Endothelial cell of umbilical vein (primary cell): ENCODE results near the gene HS6ST2. TPM values are rescaled to one million over a fixed set of nuclear protein-coding genes. Genes with fewer than 3 reads are reported as not detected.
A peak's percentile ranks its signal among the peaks of the same experiment; 100 is the strongest.

Source experiments
- BruUV-seq: library from RNA; stranded (reverse); fragments of 400-500 nt; replicated peaks from 2 replicates; lab custom pipeline; 2021; lab: Mats Ljungman, UMichigan
- CTCF ChIA-PET: fragments of 300-600, 350-600 bp; sonication (Branson Sonifier 250); formaldehyde crosslinking; loops from one replicate; lab custom pipeline; 2021; ENCODE audit warnings: antibody characterized with exemption, inconsistent platforms; lab: Charles Lee
- POLR2A ChIA-PET: fragments of 300-600, 350-600 bp; sonication (Branson Sonifier 250); formaldehyde crosslinking; loops from one replicate; lab custom pipeline; 2021; ENCODE audit warnings: antibody characterized with exemption, inconsistent platforms; lab: Charles Lee
- DNase-seq: peaks from one replicate; pipeline ENCODE4 v3.0.0-alpha.2; 2011; ENCODE audit warnings: low read depth, low spot score
- FAIRE-seq: peaks from 2 replicates; lab custom pipeline; 2011; peaks lifted over from hg19 to GRCh38; lab: Jason Lieb, UNC
- H2AFZ ChIP-seq: 2 replicates; pipeline ENCODE4 v1.6.0; 2012; ENCODE audit warnings: low read depth, low read length, control low read depth, inconsistent platforms
- H3K27ac ChIP-seq: 2 replicates; pipeline ENCODE4 v1.5.1; 2011; ENCODE audit warnings: low read depth, mild to moderate bottlenecking, control low read depth, low read length, moderate library complexity; ENCODE audit not compliant: insufficient read depth
- H3K27me3 ChIP-seq, 2 experiments: 2 replicates each; pipeline versions ENCODE4 v1.6.0 to v1.6.1; 2011; ENCODE audit warnings: low read length in 2 of 2, mixed read lengths in 1 of 2; ENCODE audit not compliant: control insufficient read depth in 2 of 2, insufficient read depth in 2 of 2
- H3K36me3 ChIP-seq, 2 experiments: 2 replicates in 1 of 2; 3 replicates in 1 of 2; pipeline ENCODE4 v1.5.1; 2011; ENCODE audit warnings: low read length in 2 of 2, mild to moderate bottlenecking in 1 of 2, moderate library complexity in 1 of 2; ENCODE audit not compliant: control insufficient read depth in 2 of 2, insufficient read depth in 2 of 2; ENCODE audit errors: extremely low read depth in 1 of 2
- H3K4me1 ChIP-seq: 3 replicates; pipeline ENCODE4 v1.5.1; 2011; ENCODE audit warnings: mild to moderate bottlenecking, low read length; ENCODE audit not compliant: control insufficient read depth, insufficient read depth; ENCODE audit errors: extremely low read depth
- H3K4me2 ChIP-seq: 2 replicates; pipeline ENCODE4 v1.6.1; 2011; ENCODE audit warnings: low read length, control low read depth, mixed read lengths; ENCODE audit not compliant: insufficient read depth
- H3K4me3 ChIP-seq, 3 experiments: fragments of 200-600 bp in 1 of 3; sonication (generic), shearing (Covaris generic) in 1 of 3; replicated peaks in 1 of 3; 2 replicates each; pipeline ENCODE4 v1.5.1; 2011 to 2016; ENCODE audit warnings: control low read depth in 3 of 3, low read length in 3 of 3, mild to moderate bottlenecking in 2 of 3, inconsistent platforms in 1 of 3, low read depth in 1 of 3, moderate library complexity in 1 of 3; ENCODE audit not compliant: insufficient read depth in 1 of 3
- H3K79me2 ChIP-seq: 2 replicates; pipeline ENCODE4 v1.6.0; 2012; ENCODE audit warnings: low read length, inconsistent platforms; ENCODE audit not compliant: control insufficient read depth, insufficient read depth
- H3K9ac ChIP-seq: replicated peaks from 2 replicates; pipeline ENCODE3; 2011; ENCODE audit warnings: low read length, control low read depth; ENCODE audit not compliant: insufficient read depth; ENCODE audit errors: extremely low read depth
- H3K9me1 ChIP-seq: replicated peaks from 3 replicates; pipeline ENCODE4 v1.6.0; 2011; ENCODE audit warnings: mild to moderate bottlenecking, low read length; ENCODE audit not compliant: control insufficient read depth, insufficient read depth; ENCODE audit errors: extremely low read depth
- H3K9me3 ChIP-seq: replicated peaks from 2 replicates; pipeline ENCODE4 v1.5.1; 2012; ENCODE audit warnings: low read length, inconsistent platforms; ENCODE audit not compliant: control insufficient read depth, insufficient read depth
- H4K20me1 ChIP-seq: replicated peaks from 2 replicates; pipeline ENCODE3; 2011; ENCODE audit warnings: mild to moderate bottlenecking, low read length; ENCODE audit not compliant: control insufficient read depth, insufficient read depth; ENCODE audit errors: extremely low read depth
- CTCF ChIP-seq, 2 donors: IDR thresholded peaks; 1 replicate in 1 of 2; 2 replicates in 1 of 2; pipeline ENCODE4 v1.5.1; 2011; ENCODE audit warnings: low read length in 2 of 2, mild to moderate bottlenecking in 2 of 2, moderate library complexity in 2 of 2, control low read depth in 1 of 2, inconsistent platforms in 1 of 2, low read depth in 1 of 2; ENCODE audit not compliant: insufficient read depth in 1 of 2; ENCODE audit errors: extremely low read depth in 1 of 2
- EZH2 ChIP-seq: IDR thresholded peaks from 2 replicates; pipeline ENCODE4 v1.6.1; 2012; ENCODE audit warnings: borderline replicate concordance, low read depth, mild to moderate bottlenecking, moderate library complexity, low read length, inconsistent platforms; ENCODE audit not compliant: severe bottlenecking
- FOS ChIP-seq: IDR thresholded peaks from 2 replicates; pipeline ENCODE4 v1.6.1; 2011; ENCODE audit warnings: mild to moderate bottlenecking, low read length, moderate library complexity, borderline replicate concordance; ENCODE audit not compliant: insufficient read depth
- GATA2 ChIP-seq: IDR thresholded peaks from 2 replicates; pipeline ENCODE4 v1.7.0; 2011; ENCODE audit warnings: low read depth, mild to moderate bottlenecking, moderate library complexity, mixed read lengths, low read length; ENCODE audit not compliant: insufficient read length, insufficient read depth
- MAX ChIP-seq: IDR thresholded peaks from 2 replicates; pipeline ENCODE4 v1.6.1; 2011; ENCODE audit not compliant: insufficient read depth, insufficient read length
- MYC ChIP-seq: IDR thresholded peaks from one replicate; pipeline ENCODE4 v1.6.1; 2011; ENCODE audit warnings: mild to moderate bottlenecking, low read depth, low read length
- POLR2AphosphoS5 ChIP-seq: IDR thresholded peaks from 2 replicates; pipeline ENCODE4 v1.6.1; 2012; ENCODE audit warnings: low read depth, mild to moderate bottlenecking, control low read depth, low read length, moderate library complexity; ENCODE audit not compliant: insufficient read depth
- dilution Hi-C: fragments of 300-500 bp; cut with MboI; formaldehyde crosslinking; loops from one replicate; pipeline ENCODE4 v1.15.0; 2019; ENCODE audit warnings: low sequenced_read_pairs; ENCODE audit not compliant: extremely low pct_ligation_motif_present
- intact Hi-C: fragments of 100-400 bp; cut with micrococcal nuclease; formaldehyde crosslinking; loops from one replicate; pipeline ENCODE4 v1.10.0; 2022
- polyA plus RNA-seq, 4 experiments: library from polyadenylated mRNA; depleted of rRNA in 3 of 4; stranded (reverse) in 3 of 4; unstranded in 1 of 4; fragments of >200 nt; gene quantifications; 2 replicates each; pipeline versions ENCODE4 v1.2.1 to v1.2.3, GENCODE V29; 2011 to 2012; ENCODE audit warnings: missing spikeins in 1 of 4
- total RNA-seq: library from RNA; stranded (reverse); gene quantifications from 2 replicates; pipeline ENCODE4 v1.2.3, GENCODE V29; 2021

Gene HS6ST2
- total and polyA plus RNA-seq, 2 donors (not counting 3 experiments of a cell fraction or from before 2014, with no cell fraction given), result 0.49 to 0.84 TPM

- FAIRE-seq, result no peak
Measured at GRCh38 chrX:132652871-132653270, 305.6 kb downstream of the HS6ST2 start.

GRCh38 chrX:132651421-132652086, 306.9 kb downstream of the HS6ST2 start:
- CTCF ChIA-PET, result no interaction called here
- Histone ChIP-seq H3K27me3 (no peaks in the 10 kb centered on the region), H3K79me2 (no peaks in the 10 kb centered on the region), H3K9ac (no peak overlapping the region), H3K9me1 (no peaks in the 10 kb centered on the region), H3K4me3 (no peak overlapping the region), H3K4me1 (no peaks in the 10 kb centered on the region), H4K20me1 (no peaks in the 10 kb centered on the region), H3K27ac (no peak overlapping the region), H3K4me2 (no peak overlapping the region), H3K36me3 (no peaks in the 10 kb centered on the region), H2AFZ (no peak overlapping the region), H3K9me3 (no peaks in the 10 kb centered on the region)
- TF ChIP-seq CTCF (IDR thresholded peaks at IDR 0.05; ENCODE audit: extremely low read depth in 1 of 2, insufficient read depth in 1 of 2, low read depth in 1 of 2, low read length in 2 of 2) (peak in 1 of 2 donors; percentile 6), FOS (no peak), GATA2 (no peak), MYC (no peak)
- POLR2A ChIA-PET, result no interaction called here
- FAIRE-seq, result no peak
- DNase-seq, result no peak
- dilution Hi-C loops (no loop called here), intact Hi-C loops (no loop called here)
- BruUV-seq, result no TSS peak

More at GRCh38 chrX:132652871-132653270, 305.6 kb downstream of the HS6ST2 start:
- no peaks in the 10 kb centered on the region for H3K79me2 ChIP-seq
- ChIA-PET POLR2A (no interaction called here), CTCF (interaction anchor here (1.7 kb wide), 1 partner anchor 21 kb away, joined by 4 read pairs; no protein-coding TSS in a partner anchor)
- no peaks in the 10 kb centered on the region for H3K27me3 ChIP-seq
- H3K27ac ChIP-seq, result no peak overlapping the region
- BruUV-seq, result no TSS peak
- dilution Hi-C loops, result no loop called here
- H3K9ac ChIP-seq, result no peak overlapping the region
- no peaks in the 10 kb centered on the region for H3K9me3 ChIP-seq
- no peaks in the 10 kb centered on the region for H3K36me3 ChIP-seq
- TF ChIP-seq EZH2, result no peak
- TF ChIP-seq MAX, result no peak
- no peak for TF ChIP-seq GATA2
- no peak for TF ChIP-seq FOS
- no peak for TF ChIP-seq POLR2AphosphoS5
- H2AFZ ChIP-seq, result no peak overlapping the region
- no peak for DNase-seq
- no peak overlapping the region for H3K4me2 ChIP-seq
- H3K9me1 ChIP-seq, result no peaks in the 10 kb centered on the region
- no peaks in the 10 kb centered on the region for H4K20me1 ChIP-seq
- H3K4me1 ChIP-seq, result no peaks in the 10 kb centered on the region
- no peak overlapping the region for H3K4me3 ChIP-seq
- intact Hi-C loops, result no loop called here
